HCT116 (cell line): Measurements from ENCODE around the gene NKX1-1.

Experiments used
- ATF3 ChIP-seq: IDR thresholded peaks from 2 replicates; pipeline ENCODE4 v1.6.1; 2012
- CEBPB ChIP-seq: IDR thresholded peaks from 2 replicates; pipeline ENCODE4 v1.6.1; 2012; ENCODE audit warnings: low read depth
- CTCF ChIP-seq, 3 experiments: fragments of 200-600 bp in 1 of 3; sonication (generic) in 1 of 3; IDR thresholded peaks in 2 of 3; conservative IDR thresholded peaks in 1 of 3; 2 replicates each; pipeline ENCODE4 v1.5.1; 2012 to 2017; ENCODE audit warnings: low read depth in 2 of 3, low read length in 2 of 3, antibody characterized with exemption in 1 of 3, borderline replicate concordance in 1 of 3, control low read depth in 1 of 3, mild to moderate bottlenecking in 1 of 3, mixed read lengths in 1 of 3, mixed run types in 1 of 3, moderate library complexity in 1 of 3; ENCODE audit not compliant: insufficient read depth in 1 of 3
- EZH2 ChIP-seq: fragments of 200-600 bp; sonication (generic); IDR thresholded peaks from 2 replicates; pipeline ENCODE4 v1.6.1; 2017; ENCODE audit warnings: antibody characterized with exemption, mixed run types
- POLR2A ChIP-seq: IDR thresholded peaks from 2 replicates; pipeline ENCODE4 v1.7.0; 2011; ENCODE audit warnings: borderline replicate concordance; ENCODE audit not compliant: insufficient read depth, insufficient read length; ENCODE audit errors: extremely low read depth
- POLR2AphosphoS5 ChIP-seq: IDR thresholded peaks from 2 replicates; pipeline ENCODE4 v1.6.1; 2011; ENCODE audit warnings: mild to moderate bottlenecking, low read depth, low read length, moderate library complexity
- SP1 ChIP-seq: IDR thresholded peaks from 2 replicates; pipeline ENCODE4 v1.6.1; 2012; ENCODE audit warnings: low read depth
- TF ChIP-seq, protein P1 (sequence below): IDR thresholded peaks from 2 replicates; pipeline ENCODE4 v1.6.1; 2012

DNA sequence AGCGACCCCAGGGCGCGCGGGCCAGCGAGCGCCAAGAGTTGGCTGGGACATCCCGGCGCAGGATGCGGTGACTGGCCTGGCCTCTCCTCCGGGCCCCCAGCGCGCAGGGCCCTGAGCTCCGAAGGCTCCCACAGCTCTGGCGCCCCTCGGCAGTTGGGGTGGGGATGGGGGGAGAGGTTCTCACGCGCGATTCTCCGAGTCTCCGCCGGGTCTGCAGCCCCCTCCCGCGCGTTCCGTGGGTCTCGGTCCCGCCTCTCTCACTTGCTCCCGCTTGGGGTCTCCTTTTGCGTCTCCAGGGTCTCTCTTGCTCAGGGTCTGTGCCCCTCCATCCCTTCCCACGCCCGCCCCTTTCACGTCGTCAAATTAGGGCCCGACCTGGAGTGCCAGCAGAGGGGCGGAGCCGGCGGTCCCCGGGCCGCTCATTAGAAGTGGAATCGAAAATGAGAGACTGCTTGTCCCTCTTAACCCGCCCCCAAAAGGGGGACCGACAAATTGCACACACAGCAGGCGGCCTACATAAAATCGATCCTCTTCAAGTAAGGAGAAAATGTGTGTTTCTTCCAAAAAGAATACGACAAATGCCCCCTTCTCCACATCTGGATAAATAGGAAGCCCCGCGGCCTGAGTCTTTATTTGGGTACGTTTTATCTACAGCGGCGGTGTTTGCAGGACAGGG is 877 bp upstream of the NKX1-1 start:
- TF ChIP-seq CTCF (IDR thresholded peaks at IDR 0.05 in 2 of 3, conservative IDR thresholded peaks at IDR 0.05 in 1 of 3; ENCODE audit: borderline replicate concordance in 1 of 3, insufficient read depth in 1 of 3, low read depth in 2 of 3, low read length in 2 of 3) (no peak), EZH2 (no peak), POLR2AphosphoS5 (no peak), ATF3 (no peak), CEBPB (no peak), SP1 (no peak), POLR2A (no peak)
- TF ChIP-seq, protein P1, sequence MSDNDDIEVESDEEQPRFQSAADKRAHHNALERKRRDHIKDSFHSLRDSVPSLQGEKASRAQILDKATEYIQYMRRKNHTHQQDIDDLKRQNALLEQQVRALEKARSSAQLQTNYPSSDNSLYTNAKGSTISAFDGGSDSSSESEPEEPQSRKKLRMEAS: no peak
